ENCODE results near the gene MYLK. TPM values are rescaled to one million over a fixed set of nuclear protein-coding genes. Genes with fewer than 3 reads are reported as not detected.
A peak's percentile ranks its signal among the peaks of the same experiment; 100 is the strongest.

Gene MYLK
- total RNA-seq, 1 donor from 2014 or later, result 2.6 TPM

DNA sequence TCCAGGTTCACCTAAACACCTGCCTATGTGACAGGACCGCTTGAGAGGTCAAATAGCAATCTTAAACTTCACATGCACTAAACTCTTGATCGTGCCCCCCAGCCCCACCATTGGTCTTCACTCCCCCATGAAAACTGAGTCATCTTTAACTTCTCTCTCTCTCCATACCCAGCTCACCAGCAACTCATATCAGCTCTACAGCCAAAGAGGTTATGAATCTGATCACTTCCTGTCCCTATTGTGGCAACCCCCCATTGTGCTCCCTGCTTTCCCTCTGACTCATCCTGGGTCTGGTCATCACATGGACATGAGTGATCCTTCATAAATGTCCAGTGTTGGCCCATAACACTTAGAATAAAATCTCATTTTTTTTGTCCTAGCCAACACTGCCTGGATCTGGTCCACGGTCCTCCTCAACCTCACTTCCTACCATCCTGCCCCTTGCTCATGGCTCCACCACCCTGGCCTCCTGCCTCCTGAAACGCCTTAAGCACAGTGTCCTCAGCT lies 195.8 kb downstream of the MYLK start:
- Histone ChIP-seq H3K27me3 (ENCODE audit: control insufficient read depth, insufficient read depth, low read length) (no peaks in the 10 kb centered on the region), H3K4me3 (ENCODE audit: low read depth, low read length) (no peak overlapping the region), H3K36me3 (ENCODE audit: control insufficient read depth, insufficient read depth, low read length) (no peaks in the 10 kb centered on the region)
- no peak for FAIRE-seq
- DNase-seq (ENCODE audit: low read depth), result peak; percentile 69
- TF ChIP-seq, protein P1, sequence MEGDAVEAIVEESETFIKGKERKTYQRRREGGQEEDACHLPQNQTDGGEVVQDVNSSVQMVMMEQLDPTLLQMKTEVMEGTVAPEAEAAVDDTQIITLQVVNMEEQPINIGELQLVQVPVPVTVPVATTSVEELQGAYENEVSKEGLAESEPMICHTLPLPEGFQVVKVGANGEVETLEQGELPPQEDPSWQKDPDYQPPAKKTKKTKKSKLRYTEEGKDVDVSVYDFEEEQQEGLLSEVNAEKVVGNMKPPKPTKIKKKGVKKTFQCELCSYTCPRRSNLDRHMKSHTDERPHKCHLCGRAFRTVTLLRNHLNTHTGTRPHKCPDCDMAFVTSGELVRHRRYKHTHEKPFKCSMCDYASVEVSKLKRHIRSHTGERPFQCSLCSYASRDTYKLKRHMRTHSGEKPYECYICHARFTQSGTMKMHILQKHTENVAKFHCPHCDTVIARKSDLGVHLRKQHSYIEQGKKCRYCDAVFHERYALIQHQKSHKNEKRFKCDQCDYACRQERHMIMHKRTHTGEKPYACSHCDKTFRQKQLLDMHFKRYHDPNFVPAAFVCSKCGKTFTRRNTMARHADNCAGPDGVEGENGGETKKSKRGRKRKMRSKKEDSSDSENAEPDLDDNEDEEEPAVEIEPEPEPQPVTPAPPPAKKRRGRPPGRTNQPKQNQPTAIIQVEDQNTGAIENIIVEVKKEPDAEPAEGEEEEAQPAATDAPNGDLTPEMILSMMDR (IDR thresholded peaks at IDR 0.05; ENCODE audit: insufficient read depth, low read length, severe bottlenecking), result no peak

DNA sequence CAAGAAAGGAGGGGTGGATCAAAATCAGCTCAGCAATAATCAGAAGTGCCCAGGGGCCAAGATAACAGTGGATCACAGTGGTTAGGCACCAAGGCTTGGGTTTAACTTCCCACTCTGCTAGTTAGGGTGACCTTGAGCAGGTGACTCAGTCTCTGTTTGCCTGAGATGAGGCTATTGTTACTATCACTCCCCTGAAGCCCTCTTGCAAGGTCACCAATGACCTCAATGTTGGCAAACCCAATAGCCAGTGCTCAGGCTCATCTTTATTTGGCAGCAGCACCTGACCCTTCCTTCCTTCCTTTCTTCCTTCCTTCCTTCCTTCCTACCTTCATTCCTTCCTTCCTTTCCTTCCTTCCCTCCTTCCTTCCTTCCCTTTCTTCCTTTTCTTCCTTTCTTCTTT lies 196.8 kb downstream of the MYLK start:
- FAIRE-seq (no peak), DNase-seq (ENCODE audit: low read depth) (no peak)
- Histone ChIP-seq H3K36me3 (ENCODE audit: control insufficient read depth, insufficient read depth, low read length) (no peaks in the 10 kb centered on the region), H3K4me3 (ENCODE audit: low read depth, low read length) (no peak overlapping the region), H3K27me3 (ENCODE audit: control insufficient read depth, insufficient read depth, low read length) (no peaks in the 10 kb centered on the region)
- TF ChIP-seq, protein P1 (IDR thresholded peaks at IDR 0.05; ENCODE audit: insufficient read depth, low read length, severe bottlenecking), result no peak

DNA sequence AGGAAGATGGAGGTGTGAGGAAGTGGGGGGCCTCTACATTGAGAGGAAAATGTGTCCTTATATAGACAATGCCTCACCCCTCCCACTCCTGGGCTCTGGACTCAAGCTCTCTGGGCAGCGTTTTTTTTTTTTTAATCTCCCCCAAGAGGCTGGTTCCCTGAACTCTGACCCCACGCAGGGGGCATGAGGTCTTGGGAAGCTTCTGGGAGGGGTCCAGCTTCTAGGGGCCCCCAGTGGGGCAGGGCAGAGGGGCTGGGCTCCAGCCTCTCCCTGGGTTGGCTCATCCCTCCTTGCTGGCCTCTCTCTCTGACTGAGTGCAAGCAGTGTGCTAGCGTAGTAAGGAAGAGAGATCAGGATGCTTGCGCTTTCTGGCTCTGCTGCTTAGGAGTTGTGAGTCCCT lies 197.9 kb downstream of the MYLK start:
- FAIRE-seq (no peak), DNase-seq (ENCODE audit: low read depth) (no peak)
- Histone ChIP-seq H3K36me3 (ENCODE audit: control insufficient read depth, insufficient read depth, low read length) (no peaks in the 10 kb centered on the region), H3K4me3 (ENCODE audit: low read depth, low read length) (no peak overlapping the region), H3K27me3 (ENCODE audit: control insufficient read depth, insufficient read depth, low read length) (no peaks in the 10 kb centered on the region)
- TF ChIP-seq, protein P1 (IDR thresholded peaks at IDR 0.05; ENCODE audit: insufficient read depth, low read length, severe bottlenecking), result no peak

DNA sequence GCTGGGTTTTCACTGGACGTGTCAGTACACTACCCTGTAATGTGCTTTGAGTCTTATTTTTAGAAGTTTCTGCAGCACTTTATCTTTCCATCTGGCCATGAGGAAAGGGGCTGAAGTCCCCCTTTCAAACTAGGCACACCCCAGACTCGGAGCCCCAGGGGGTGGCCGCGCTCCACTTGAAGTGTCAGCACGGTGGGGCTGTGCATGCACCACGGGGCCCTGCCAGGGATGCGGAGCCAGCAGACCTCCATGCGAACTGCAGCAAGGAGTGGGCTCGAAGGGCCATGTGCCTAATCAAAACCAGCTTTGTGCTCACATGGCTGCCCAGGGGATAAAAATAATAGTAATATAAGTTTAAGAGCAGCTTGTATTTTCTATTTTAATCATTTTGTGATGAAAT lies 198.4 kb downstream of the MYLK start:
- no peaks in the 10 kb centered on the region for H3K36me3 ChIP-seq (ENCODE audit: control insufficient read depth, insufficient read depth, low read length)
- DNase-seq (ENCODE audit: low read depth), result no peak
- no peaks in the 10 kb centered on the region for H3K27me3 ChIP-seq (ENCODE audit: control insufficient read depth, insufficient read depth, low read length)
- FAIRE-seq, result no peak
- H3K4me3 ChIP-seq (ENCODE audit: low read depth, low read length), result no peak overlapping the region
- TF ChIP-seq, protein P1 (IDR thresholded peaks at IDR 0.05; ENCODE audit: insufficient read depth, low read length, severe bottlenecking), result no peak

DNA sequence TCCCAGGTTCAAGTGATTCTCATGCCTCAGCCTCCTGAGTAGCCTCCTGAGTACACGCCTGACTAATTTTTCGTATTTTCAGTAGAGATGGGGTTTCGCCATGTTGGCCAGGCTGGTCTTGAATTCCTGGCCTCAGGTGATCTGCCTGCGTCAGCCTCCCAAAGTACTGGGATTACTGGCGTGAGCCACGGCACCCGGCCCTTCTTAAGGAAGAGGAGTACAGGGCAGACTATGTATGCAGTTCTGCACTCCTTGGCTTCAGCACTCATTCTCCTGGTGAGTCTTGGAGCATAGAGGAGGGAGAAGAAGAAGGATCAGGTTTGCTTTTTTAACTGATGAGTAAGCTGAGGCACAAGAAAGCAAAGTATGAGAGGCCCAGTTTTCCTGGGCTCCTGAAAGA lies 199.5 kb downstream of the MYLK start:
- H3K4me3 ChIP-seq (ENCODE audit: low read depth, low read length), result no peak overlapping the region
- no peak for FAIRE-seq
- TF ChIP-seq, protein P1 (IDR thresholded peaks at IDR 0.05; ENCODE audit: insufficient read depth, low read length, severe bottlenecking), result no peak
- no peak for DNase-seq (ENCODE audit: low read depth)
- H3K27me3 ChIP-seq (ENCODE audit: control insufficient read depth, insufficient read depth, low read length), result no peaks in the 10 kb centered on the region
- H3K36me3 ChIP-seq (ENCODE audit: control insufficient read depth, insufficient read depth, low read length), result no peaks in the 10 kb centered on the region

DNA sequence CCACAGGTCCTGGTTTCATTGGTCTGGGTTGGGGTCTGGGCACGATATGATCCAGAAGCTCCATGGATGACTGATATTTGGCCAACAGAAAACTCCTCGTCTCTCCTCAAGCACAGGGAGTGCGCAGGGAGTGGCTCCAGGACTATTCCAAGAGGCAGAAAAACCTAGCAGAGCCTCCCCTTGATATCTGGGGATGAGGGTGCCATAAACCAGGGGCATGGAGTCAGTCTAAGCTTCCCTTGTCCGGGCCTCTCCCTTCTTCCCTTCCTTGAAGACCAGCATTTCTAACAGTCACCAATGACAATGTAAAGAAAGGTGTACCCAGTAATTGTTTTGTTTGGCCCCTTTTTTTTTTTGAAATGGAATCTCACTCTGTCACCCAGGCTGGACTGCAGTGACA lies 199.9 kb downstream of the MYLK start:
- Histone ChIP-seq H3K4me3 (ENCODE audit: low read depth, low read length) (no peak overlapping the region), H3K36me3 (ENCODE audit: control insufficient read depth, insufficient read depth, low read length) (no peaks in the 10 kb centered on the region), H3K27me3 (ENCODE audit: control insufficient read depth, insufficient read depth, low read length) (no peaks in the 10 kb centered on the region)
- TF ChIP-seq, protein P1 (IDR thresholded peaks at IDR 0.05; ENCODE audit: insufficient read depth, low read length, severe bottlenecking), result no peak
- DNase-seq (ENCODE audit: low read depth), result no peak
- no peak for FAIRE-seq

Data from bronchial epithelial cell (primary cell).